HEK293T (cell line): ENCODE results near the gene SLC25A29.

Experiments used
- FOXM1 ChIP-seq: fragments of 450-650 bp; IDR thresholded peaks from 2 replicates; pipeline ENCODE4 v1.6.1; 2017; ENCODE audit warnings: mild to moderate bottlenecking, borderline replicate concordance
- LEF1 ChIP-seq: fragments of 450-650 bp; IDR thresholded peaks from 2 replicates; pipeline ENCODE4 v1.6.1; 2017; ENCODE audit warnings: mild to moderate bottlenecking, borderline replicate concordance
- SP1 ChIP-seq: fragments of 450-650 bp; IDR thresholded peaks from 2 replicates; pipeline ENCODE4 v1.6.1; 2017

GRCh38 chr14:100327128-100327527, 20.9 kb upstream of the SLC25A29 start:
- TF ChIP-seq LEF1 (no peak), SP1 (no peak), FOXM1 (no peak)
